HL-60/S4 treated with retinoic acid at 250 ng/mL for 4 days and 3 days (cell line): ENCODE data around the gene SIX4.

ENCODE experiments used
- in situ Hi-C: fragments of 300-500 bp; cut with MboI; formaldehyde crosslinking; loops from 2 replicates; pipeline ENCODE4 v1.7.0; 2022; ENCODE audit warnings: low sequenced_read_pairs

The SIX4 gene

GRCh38 chr14:60662982-60663381 lies 61.2 kb downstream of the SIX4 start:
- in situ Hi-C loops: no loop called here

- in situ Hi-C loops: no loop called here
These were observed 62.4 kb downstream of the SIX4 start for GRCh38 chr14:60661721-60662120.
